K562 (cell line): ENCODE measurements around the gene RPS6KA2.

Experiments used
- CGGBP1 ChIP-seq: fragments of 250-450 bp; sonication (Bioruptor Pico); IDR thresholded peaks from 2 replicates; pipeline ENCODE4 v1.9.0; 2021; ENCODE audit warnings: mild to moderate bottlenecking
- CTCF ChIP-seq, 3 experiments: IDR thresholded peaks in 2 of 3; conservative IDR thresholded peaks in 1 of 3; 2 replicates each; pipeline ENCODE4 v1.5.1; 2011 to 2012; ENCODE audit warnings: low read length in 3 of 3, mild to moderate bottlenecking in 3 of 3, control low read depth in 2 of 3, improper control_type of control experiment in 1 of 3, inconsistent platforms in 1 of 3, low read depth in 1 of 3, mixed read lengths in 1 of 3, moderate library complexity in 1 of 3; ENCODE audit not compliant: insufficient read depth in 2 of 3
- KDM5B ChIP-seq: fragments of 200-600 bp; sonication (generic); IDR thresholded peaks from 2 replicates; pipeline ENCODE4 v1.6.1; 2012; ENCODE audit warnings: low read depth, mild to moderate bottlenecking, moderate library complexity, low read length, control low read depth, inconsistent platforms; ENCODE audit not compliant: insufficient replicate concordance
- POLR2H ChIP-seq: IDR thresholded peaks from 2 replicates; pipeline ENCODE4 v1.6.1; 2016; ENCODE audit warnings: missing genetic modification characterization, low read depth, mild to moderate bottlenecking, control low read depth, missing compliant biosample characterization, moderate library complexity
- REST ChIP-seq, 2 experiments: fragments of 450-650 bp; formaldehyde crosslinking in 1 of 2; IDR thresholded peaks; 2 replicates each; pipeline versions ENCODE4 v1.4.0 to v1.6.1; 2014 to 2020; ENCODE audit warnings: mild to moderate bottlenecking in 2 of 2, borderline replicate concordance in 1 of 2, low read depth in 1 of 2
- SMC3 ChIP-seq: conservative IDR thresholded peaks from 2 replicates; pipeline ENCODE4 v1.6.1; 2011; ENCODE audit warnings: low read depth, low read length, improper control_type of control experiment; ENCODE audit not compliant: insufficient read depth
- TCFL5 ChIP-seq: fragments of 250-450 bp; sonication (Bioruptor Pico); conservative IDR thresholded peaks from 2 replicates; pipeline ENCODE4 v1.6.1; 2021; ENCODE audit warnings: mild to moderate bottlenecking, moderate library complexity, matching md5 sums
- YY1 ChIP-seq, 3 experiments: IDR thresholded peaks; 2 replicates each; pipeline ENCODE4 v1.6.1; 2011; ENCODE audit warnings: low read length in 2 of 3, mild to moderate bottlenecking in 2 of 3, moderate library complexity in 2 of 3, borderline replicate concordance in 1 of 3, control low read depth in 1 of 3, low read depth in 1 of 3; ENCODE audit not compliant: insufficient read depth in 3 of 3, insufficient replicate concordance in 2 of 3, control insufficient read depth in 1 of 3, insufficient read length in 1 of 3; ENCODE audit errors: extremely low read depth in 1 of 3
- ZEB2 ChIP-seq: fragments of 450-650 bp; IDR thresholded peaks from 2 replicates; pipeline ENCODE4 v1.6.1; 2016
- ZNF318 ChIP-seq, 2 experiments: fragments of 450-650 bp; IDR thresholded peaks; 2 replicates each; pipeline ENCODE4 v1.6.1; 2016; ENCODE audit warnings: mild to moderate bottlenecking in 2 of 2, borderline replicate concordance in 1 of 2, low read depth in 1 of 2, moderate library complexity in 1 of 2

- TF ChIP-seq ZEB2: no peak
- TF ChIP-seq CTCF (IDR thresholded peaks at IDR 0.05 in 2 of 3, conservative IDR thresholded peaks at IDR 0.05 in 1 of 3; ENCODE audit: insufficient read depth in 2 of 3, low read depth in 1 of 3, low read length in 3 of 3): no peak
- TF ChIP-seq KDM5B: no peak
- TF ChIP-seq SMC3: no peak
- no peak for TF ChIP-seq REST (IDR thresholded peaks at IDR 0.05; ENCODE audit: borderline replicate concordance)
- TF ChIP-seq REST (CRISPR knock-in tag; IDR thresholded peaks at IDR 0.05; ENCODE audit: low read depth): no peak
- no peak for TF ChIP-seq YY1 (IDR thresholded peaks at IDR 0.05; ENCODE audit: borderline replicate concordance in 1 of 3, control insufficient read depth in 1 of 3, extremely low read depth in 1 of 3, insufficient read depth in 3 of 3, insufficient read length in 1 of 3, insufficient replicate concordance in 2 of 3, low read depth in 1 of 3, low read length in 2 of 3)
- TF ChIP-seq CGGBP1 (CRISPR knock-in tag): no peak
- no peak for TF ChIP-seq TCFL5 (CRISPR knock-in tag)
- no peak for TF ChIP-seq POLR2H (tag)
- no peak for TF ChIP-seq ZNF318 (IDR thresholded peaks at IDR 0.05; ENCODE audit: borderline replicate concordance in 1 of 2, low read depth in 1 of 2)
Observed at GRCh38 chr6:166650047-166650446, 23.0 kb upstream of the RPS6KA2 start.
